ENCODE results near the gene PLXNA4.

Gene PLXNA4

DNA sequence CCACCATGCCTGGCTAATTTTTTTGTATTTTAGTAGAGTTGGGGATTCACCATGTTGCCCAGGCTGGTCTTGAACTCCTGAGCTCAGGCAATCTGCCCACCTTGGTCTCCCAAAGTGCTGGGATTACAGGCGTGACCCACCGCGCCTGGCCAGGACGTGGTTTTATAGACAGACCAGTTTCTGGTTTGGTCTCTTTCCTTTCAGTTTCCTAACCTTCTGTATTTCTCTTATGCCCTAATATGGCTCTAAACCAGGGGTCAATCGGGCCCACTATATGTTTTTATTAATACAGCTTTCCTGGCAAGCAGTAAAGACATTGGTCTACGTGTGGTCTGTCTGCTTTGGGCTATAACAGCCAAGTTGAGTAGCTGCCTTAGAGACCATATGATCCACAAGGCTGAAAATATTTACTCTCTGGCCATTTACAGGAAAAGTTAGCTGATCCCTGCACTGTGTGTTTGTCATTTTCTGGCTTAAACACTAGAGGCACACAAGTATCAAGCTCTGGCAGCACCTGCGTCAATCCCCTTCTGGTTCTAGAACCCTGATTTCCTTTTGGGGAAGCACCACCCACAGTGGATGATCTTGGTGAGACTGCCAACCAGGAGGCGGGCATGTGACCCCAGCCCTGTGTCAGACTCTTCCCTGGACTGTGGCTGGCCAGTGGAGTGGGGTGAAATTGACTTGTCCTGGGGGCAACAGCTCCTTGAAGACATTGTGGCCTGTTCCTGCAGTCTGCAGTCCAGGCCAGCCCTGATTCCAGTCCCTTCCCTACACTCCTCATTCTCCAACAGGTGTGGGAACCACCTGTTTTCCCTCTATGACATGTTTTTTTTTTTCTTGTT lies 497.2 kb downstream of the PLXNA4 start:
- no peak for DNase-seq (ENCODE audit: low read depth in 4 of 4, low spot score in 1 of 4)

DNA sequence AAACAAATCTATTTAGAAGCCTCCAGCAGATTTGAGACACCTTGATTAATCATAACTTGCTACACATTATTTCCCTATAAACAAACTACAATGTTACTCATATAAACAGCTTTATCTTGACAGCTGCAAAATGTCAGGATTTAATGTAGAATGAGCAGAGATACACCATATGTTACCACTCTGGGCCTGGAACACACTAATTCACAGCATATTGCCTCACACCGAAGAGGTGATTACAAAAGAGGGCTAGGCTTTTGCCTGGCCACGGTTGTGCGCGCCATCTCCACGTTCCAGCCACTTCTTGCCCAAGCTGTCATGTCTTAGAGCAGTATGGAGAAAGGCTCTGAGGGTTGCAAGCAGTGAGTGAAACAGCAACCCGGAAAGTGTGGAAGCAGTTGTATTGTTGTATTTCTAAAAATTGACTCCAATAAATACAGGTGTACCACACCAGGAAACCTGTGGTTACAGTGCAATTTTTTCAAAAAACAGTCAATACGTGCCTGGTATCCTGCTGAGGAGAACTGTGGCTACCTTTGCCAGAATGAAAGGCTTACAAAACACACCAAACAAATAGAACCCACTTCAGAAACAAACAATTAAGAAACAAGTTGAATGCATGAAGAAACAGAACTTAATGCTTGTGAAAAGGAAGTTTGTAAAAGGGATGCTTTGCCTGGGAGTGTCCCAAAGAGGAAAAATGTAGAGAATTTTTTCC lies 498.1 kb downstream of the PLXNA4 start:
- DNase-seq (ENCODE audit: low read depth in 4 of 4, low spot score in 1 of 4), result no peak

- no peak for DNase-seq (ENCODE audit: low read depth in 4 of 4, low spot score in 1 of 4)
Observed at GRCh38 chr7:132076301-132077035, 499.8 kb downstream of the PLXNA4 start.

GRCh38 chr7:132075515-132075914 lies 500.8 kb downstream of the PLXNA4 start:
- DNase-seq (ENCODE audit: low read depth in 4 of 4, low spot score in 1 of 4), result no peak

- no peak for DNase-seq (ENCODE audit: low read depth in 4 of 4, low spot score in 1 of 4)
Observed at GRCh38 chr7:132073920-132074589, 502.2 kb downstream of the PLXNA4 start.

All from stimulated activated CD4-positive, alpha-beta T cell treated with anti-CD3 and anti-CD28 coated beads, Interleukin-1b, Interleukin-23, amount 100 ng/mL, for 24 hours (primary cell).